HCT116 (cell line): Measurements from ENCODE around the gene NR6A1. TPM values are rescaled to one million over a fixed set of nuclear protein-coding genes. Genes with fewer than 3 reads are reported as not detected.

Source experiments
- ATAC-seq: fragments of 200-7000 bp; cut with Tn5 transposase; 2 replicates; pipeline ENCODE4 v1.9.1; 2020; ENCODE audit warnings: mild to moderate bottlenecking, moderate library complexity
- BruUV-seq: library from RNA; stranded (reverse); fragments of 400-500 nt; replicated peaks from 2 replicates; lab custom pipeline; 2021; lab: Mats Ljungman, UMichigan
- CTCF ChIA-PET: fragments of 300-600 bp; sonication (Branson Sonifier 250); formaldehyde crosslinking; loops from one replicate; lab custom pipeline; 2021; ENCODE audit warnings: antibody characterized with exemption; lab: Charles Lee
- POLR2A ChIA-PET: fragments of 300-600, 350-600 bp; sonication (Branson Sonifier 250); formaldehyde crosslinking; loops from one replicate; lab custom pipeline; 2021; ENCODE audit warnings: antibody characterized with exemption; lab: Charles Lee
- RAD21 ChIA-PET, 2 experiments: fragments of 300-600 bp; sonication (Branson Sonifier 250); formaldehyde crosslinking; loops; one replicate each; lab custom pipeline; 2023; ENCODE audit warnings: low total read pairs in 2 of 2; ENCODE audit not compliant: uncharacterized antibody in 2 of 2, unreplicated experiment in 2 of 2, low non-redundant PET in 1 of 2; lab: Charles Lee
- DNase-seq: peaks from one replicate; pipeline ENCODE4 v3.0.0-alpha.2; 2010; ENCODE audit warnings: low read depth, low spot score
- H2AFZ ChIP-seq: fragments of 200-600 bp; shearing (Covaris generic), sonication (generic); 2 replicates; pipeline ENCODE4 v1.6.1; 2017; ENCODE audit warnings: low read depth, mixed run types, mixed read lengths, antibody characterized with exemption, low read length; ENCODE audit not compliant: poor library complexity, severe bottlenecking
- H3K27ac ChIP-seq: 2 replicates; pipeline ENCODE4 v1.5.1; 2012; ENCODE audit warnings: low read depth, low read length
- H3K27me3 ChIP-seq: fragments of 200-600 bp; sonication (generic); 2 replicates; pipeline ENCODE4 v1.6.1; 2016; ENCODE audit warnings: mixed run types, low read length, mixed read lengths; ENCODE audit not compliant: insufficient read depth
- H3K36me3 ChIP-seq, 2 experiments: fragments of 200-500 bp in 1 of 2; fragments of 200-600 bp in 1 of 2; sonication (Bioruptor generic) in 1 of 2; sonication (generic) in 1 of 2; 2 replicates each; pipeline versions ENCODE4 v1.5.1 to v1.6.1; 2014 to 2016; ENCODE audit warnings: low read length in 2 of 2, inconsistent platforms in 1 of 2, mixed read lengths in 1 of 2, mixed run types in 1 of 2; ENCODE audit not compliant: insufficient read depth in 2 of 2, control insufficient read depth in 1 of 2
- H3K4me1 ChIP-seq, 2 experiments: fragments of 200-600 bp in 1 of 2; sonication (generic) in 1 of 2; 2 replicates each; pipeline versions ENCODE4 v1.5.1 to v1.6.1; 2012 to 2017; ENCODE audit warnings: low read length in 2 of 2, inconsistent platforms in 1 of 2, mild to moderate bottlenecking in 1 of 2, mixed read lengths in 1 of 2, mixed run types in 1 of 2, moderate library complexity in 1 of 2; ENCODE audit not compliant: insufficient read depth in 2 of 2, control insufficient read depth in 1 of 2
- H3K4me2 ChIP-seq: fragments of 200-600 bp; sonication (generic); 2 replicates; pipeline ENCODE4 v1.6.1; 2017; ENCODE audit warnings: mixed run types, low read length, mixed read lengths
- H3K4me3 ChIP-seq, 2 experiments: fragments of 200-600 bp in 1 of 2; sonication (generic) in 1 of 2; replicated peaks in 1 of 2; 2 replicates each; pipeline ENCODE4 v1.5.1; 2011 to 2016; ENCODE audit warnings: low read length in 2 of 2, control low read depth in 1 of 2, low read depth in 1 of 2, mild to moderate bottlenecking in 1 of 2, mixed read lengths in 1 of 2, mixed run types in 1 of 2
- H3K79me2 ChIP-seq: fragments of 200-600 bp; sonication (generic); 2 replicates; pipeline ENCODE4 v1.6.1; 2017; ENCODE audit warnings: mild to moderate bottlenecking, mixed run types, low read length, moderate library complexity, mixed read lengths; ENCODE audit not compliant: insufficient read depth
- H3K9ac ChIP-seq: fragments of 200-600 bp; sonication (generic); 2 replicates; pipeline ENCODE4 v1.6.1; 2016; ENCODE audit warnings: low read length, mixed read lengths
- H3K9me2 ChIP-seq: fragments of 200-600 bp; sonication (generic), shearing (Covaris generic); 2 replicates; pipeline ENCODE4 v1.6.1; 2017; ENCODE audit warnings: mixed run types, mild to moderate bottlenecking, moderate library complexity; ENCODE audit not compliant: insufficient read depth
- H3K9me3 ChIP-seq, 2 experiments: fragments of 200-500 bp in 1 of 2; fragments of 200-600 bp in 1 of 2; sonication (Bioruptor generic) in 1 of 2; sonication (generic) in 1 of 2; 2 replicates each; pipeline ENCODE4 v1.6.1; 2014 to 2017; ENCODE audit warnings: low read length in 2 of 2, mixed read lengths in 2 of 2, inconsistent platforms in 1 of 2, low read depth in 1 of 2, mild to moderate bottlenecking in 1 of 2, mixed run types in 1 of 2, moderate library complexity in 1 of 2; ENCODE audit not compliant: control insufficient read depth in 1 of 2, insufficient read depth in 1 of 2
- H4K20me1 ChIP-seq: fragments of 200-600 bp; sonication (generic), shearing (Covaris generic); 2 replicates; pipeline ENCODE4 v1.6.1; 2017; ENCODE audit warnings: mixed run types, mild to moderate bottlenecking, moderate library complexity; ENCODE audit not compliant: insufficient read depth
- JUND ChIP-seq: IDR thresholded peaks from 2 replicates; pipeline ENCODE4 v1.6.1; 2012
- ZFX ChIP-seq: fragments of 450-650 bp; IDR thresholded peaks from 2 replicates; pipeline ENCODE4 v1.6.1; 2017
- ZNF274 ChIP-seq: fragments of 200-500 bp; sonication (Bioruptor generic); IDR thresholded peaks from 2 replicates; pipeline ENCODE4 v1.6.1; 2014; ENCODE audit warnings: mild to moderate bottlenecking, low read depth, low read length, inconsistent platforms
- intact Hi-C: fragments of 100-400 bp; cut with micrococcal nuclease; formaldehyde crosslinking; loops from 2 replicates; pipeline ENCODE4 v1.10.0; 2022
- total RNA-seq: library from RNA; stranded (reverse); gene quantifications from one replicate; pipeline ENCODE4 v1.2.1, GENCODE V29; 2021; ENCODE audit not compliant: unreplicated experiment

The NR6A1 gene
- total RNA-seq, 1 experiment from 2014 or later, result 9.9 TPM

DNA sequence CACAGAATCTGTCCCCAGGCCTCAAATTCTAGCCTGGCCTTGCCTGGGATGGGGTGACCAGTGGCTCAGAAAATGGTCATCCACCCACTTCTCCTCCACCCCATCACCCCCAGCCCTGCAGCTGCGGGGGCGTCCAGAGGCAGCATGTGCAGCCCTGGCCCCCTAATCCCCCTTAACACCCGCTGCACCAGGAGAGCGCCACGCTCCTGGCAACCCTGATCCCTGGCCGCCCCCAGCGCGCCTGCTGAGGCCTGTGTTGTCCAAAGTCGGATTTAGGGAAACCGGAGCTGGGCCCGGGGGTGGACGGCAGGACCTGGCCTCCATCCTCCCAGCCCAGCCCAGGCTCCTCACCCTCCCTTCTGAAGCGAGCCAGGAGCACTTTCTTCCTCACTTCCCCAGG lies 285.9 kb downstream of the NR6A1 start:
- ChIA-PET POLR2A (no interaction called here), RAD21 (no interaction called here), CTCF (interaction anchor here (0.6 kb wide), 1 partner anchor 50 kb away, joined by 3 read pairs; no protein-coding TSS in a partner anchor)
- Histone ChIP-seq H3K4me1 (peaks cover 4 to 14% of the 10 kb centered on the region in 2 experiments; a peak in 3 of 4 replicates), H3K4me3 (no peak overlapping the region), H3K4me2 (no peak overlapping the region), H3K9ac (no peak overlapping the region), H3K36me3 (no peaks in the 10 kb centered on the region), H3K79me2 (no peaks in the 10 kb centered on the region), H3K27ac (no peak overlapping the region), H4K20me1 (no peaks in the 10 kb centered on the region), H3K27me3 (no peaks in the 10 kb centered on the region), H2AFZ (no peak overlapping the region), H3K9me3 (no peaks in the 10 kb centered on the region), H3K9me2 (no peaks in the 10 kb centered on the region)
- TF ChIP-seq ZNF274, result no peak
- BruUV-seq, result no TSS peak
- intact Hi-C loops, result no loop called here
- no peak for ATAC-seq
- DNase-seq, result no peak

GRCh38 chr9:124483481-124483880 lies 287.6 kb downstream of the NR6A1 start:
- Histone ChIP-seq H3K4me1 (peaks cover 4 to 17% of the 10 kb centered on the region in 2 experiments; a peak in 3 of 4 replicates), H3K36me3 (no peaks in the 10 kb centered on the region), H3K79me2 (no peaks in the 10 kb centered on the region), H4K20me1 (no peaks in the 10 kb centered on the region)
- DNase-seq, result no peak
- TF ChIP-seq JUND (no peak), ZFX (no peak)
- TF ChIP-seq, all 23 proteins: peak for 0
- Histone ChIP-seq H3K4me2 (no peak overlapping the region), H3K27ac (no peak overlapping the region), H3K9ac (no peak overlapping the region), H2AFZ (no peak overlapping the region), H3K4me3 (no peak overlapping the region), H3K9me2 (no peaks in the 10 kb centered on the region), H3K9me3 (no peaks in the 10 kb centered on the region), H3K27me3 (no peaks in the 10 kb centered on the region)
- POLR2A ChIA-PET, result no interaction called here
- ATAC-seq, result no peak
- no TSS peak for BruUV-seq
- intact Hi-C loops, result no loop called here
- CTCF ChIA-PET, result no interaction called here
- RAD21 ChIA-PET, result interaction anchor here in 1 of 2 experiments (0.7 kb wide), 1 partner anchor 76 kb away, joined by 3 read pairs; no protein-coding TSS in a partner anchor
